K562 (cell line): Measurements from ENCODE around the gene SCP2. TPM values are rescaled to one million over a fixed set of nuclear protein-coding genes. Genes with fewer than 3 reads are reported as not detected.

ENCODE experiments used
- ATAC-seq: fragments of 200-7000 bp; cut with Tn5 transposase; 3 replicates; pipeline ENCODE4 v1.9.1; 2020; ENCODE audit warnings: moderate library complexity
- BruUV-seq: library from RNA; stranded (reverse); fragments of 400-500 nt; replicated peaks from 2 replicates; lab custom pipeline; 2021; lab: Mats Ljungman, UMichigan
- CTCF ChIA-PET: fragments of 300-600 bp; formaldehyde crosslinking; extraction: SDS; loops from one replicate; lab custom pipeline; 2021; ENCODE audit warnings: low intra/inter-chr PET ratio; lab: Yijun Ruan, JAX
- POLR2A ChIA-PET: fragments of 300-600, 350-650 bp; sonication (Branson Sonifier 250); formaldehyde crosslinking; extraction: SDS; loops from one replicate; lab custom pipeline; 2021; ENCODE audit warnings: antibody characterized with exemption, inconsistent platforms; lab: Yijun Ruan, JAX
- DNase-seq, 4 experiments: peaks; one replicate each; pipeline versions ENCODE4 v3.0.0 to v3.0.0-alpha.2; 2011 to 2018; ENCODE audit warnings: low spot score in 3 of 4, mixed read lengths in 3 of 4; ENCODE audit errors: extremely low read depth in 1 of 4
- FAIRE-seq: peaks from 2 replicates; lab custom pipeline; 2011; peaks lifted over from hg19 to GRCh38; lab: Jason Lieb, UNC
- H2AFZ ChIP-seq: 2 replicates; pipeline ENCODE4 v1.6.0; 2011; ENCODE audit warnings: low read depth, low read length, control low read depth, inconsistent platforms
- H3K27ac ChIP-seq: fragments of 200-600 bp; 3 replicates; pipeline ENCODE4 v1.8.0; 2011; ENCODE audit warnings: low read depth, mild to moderate bottlenecking, control low read depth, inconsistent platforms, low read length, moderate library complexity, mixed read lengths; ENCODE audit errors: extremely low read depth
- H3K27me3 ChIP-seq, 2 experiments: fragments of 300-600 bp in 1 of 2; 2 replicates in 1 of 2; 3 replicates in 1 of 2; pipeline versions ENCODE4 v1.6.0 to v1.8.0; 2011; ENCODE audit warnings: inconsistent platforms in 2 of 2, low read length in 2 of 2, mild to moderate bottlenecking in 1 of 2, mixed read lengths in 1 of 2, moderate library complexity in 1 of 2; ENCODE audit not compliant: control insufficient read depth in 2 of 2, insufficient read depth in 2 of 2
- H3K36me3 ChIP-seq: fragments of 300-600 bp; 3 replicates; pipeline ENCODE4 v1.8.0; 2011; ENCODE audit warnings: mild to moderate bottlenecking, low read length, inconsistent platforms; ENCODE audit not compliant: control insufficient read depth, insufficient read depth
- H3K4me1 ChIP-seq, 2 experiments: fragments of 200-600 bp in 1 of 2; replicated peaks in 1 of 2; 2 replicates in 1 of 2; 3 replicates in 1 of 2; pipeline versions ENCODE4 v1.5.1 to v1.8.0; 2011; ENCODE audit warnings: inconsistent platforms in 2 of 2, low read length in 2 of 2, mild to moderate bottlenecking in 1 of 2, mixed read lengths in 1 of 2, moderate library complexity in 1 of 2; ENCODE audit not compliant: control insufficient read depth in 2 of 2, insufficient read depth in 2 of 2
- H3K4me2 ChIP-seq: 2 replicates; pipeline ENCODE4 v1.6.1; 2011; ENCODE audit warnings: low read length, control low read depth, inconsistent platforms, mixed read lengths; ENCODE audit not compliant: insufficient read depth
- H3K4me3 ChIP-seq: fragments of 200-600 bp; sonication (generic), shearing (Covaris generic); 2 replicates; pipeline ENCODE4 v1.5.1; 2016; ENCODE audit warnings: control low read depth, inconsistent platforms
- H3K79me2 ChIP-seq: fragments of 200-600 bp; 3 replicates; pipeline ENCODE4 v1.8.0; 2011; ENCODE audit warnings: low read length, inconsistent platforms; ENCODE audit not compliant: control insufficient read depth, insufficient read depth
- H3K9ac ChIP-seq, 2 experiments: 2 replicates each; pipeline versions ENCODE4 v1.6.0 to v1.6.1; 2011; ENCODE audit warnings: low read depth in 2 of 2, low read length in 2 of 2, control low read depth in 1 of 2, inconsistent platforms in 1 of 2, mild to moderate bottlenecking in 1 of 2, mixed read lengths in 1 of 2; ENCODE audit not compliant: insufficient read depth in 1 of 2
- H3K9me1 ChIP-seq: one replicate; pipeline ENCODE4 v1.6.0; 2011; ENCODE audit warnings: inconsistent platforms, mild to moderate bottlenecking, low read length, moderate library complexity; ENCODE audit not compliant: control insufficient read depth, insufficient read depth
- H3K9me3 ChIP-seq: replicated peaks from 2 replicates; pipeline ENCODE4 v1.5.1; 2011; ENCODE audit warnings: low read depth, low read length, inconsistent platforms; ENCODE audit not compliant: control insufficient read depth, insufficient read depth
- H4K20me1 ChIP-seq: replicated peaks from 2 replicates; pipeline ENCODE4 v1.6.1; 2011; ENCODE audit warnings: low read length, inconsistent platforms, mixed read lengths; ENCODE audit not compliant: control insufficient read depth, insufficient read depth
- ETS2 ChIP-seq: IDR thresholded peaks from 2 replicates; pipeline ENCODE4 v1.6.1; 2016; ENCODE audit warnings: borderline replicate concordance, missing genetic modification characterization, mild to moderate bottlenecking, moderate library complexity, missing compliant biosample characterization; ENCODE audit not compliant: poor library complexity, severe bottlenecking
- FOXA1 ChIP-seq: fragments of 450-650 bp; IDR thresholded peaks from 2 replicates; pipeline ENCODE4 v1.6.1; 2016; ENCODE audit warnings: mild to moderate bottlenecking, borderline replicate concordance
- FOXJ3 ChIP-seq: sonication (generic); formaldehyde crosslinking; IDR thresholded peaks from 2 replicates; pipeline ENCODE4 v1.4.0; 2020; ENCODE audit warnings: mild to moderate bottlenecking, missing genetic modification reagents
- KAT7 ChIP-seq: sonication (generic); formaldehyde crosslinking; IDR thresholded peaks from 2 replicates; pipeline ENCODE4 v1.8.0; 2022; ENCODE audit warnings: missing genetic modification reagents, mild to moderate bottlenecking, borderline replicate concordance
- KDM1A ChIP-seq, 2 experiments: fragments of 450-650 bp; IDR thresholded peaks; 2 replicates each; pipeline ENCODE4 v1.6.1; 2016; ENCODE audit warnings: mild to moderate bottlenecking in 2 of 2
- RBM34 ChIP-seq: fragments of 200-400 bp; formaldehyde crosslinking; IDR thresholded peaks from 2 replicates; pipeline ENCODE4 v1.6.1; 2018; ENCODE audit warnings: low read length, borderline replicate concordance; ENCODE audit not compliant: insufficient read depth
- ZBTB7A ChIP-seq: IDR thresholded peaks from 2 replicates; pipeline ENCODE4 v1.6.1; 2011; ENCODE audit warnings: low read depth, mild to moderate bottlenecking, low read length, moderate library complexity, borderline replicate concordance; ENCODE audit not compliant: control insufficient read depth
- ZNF408 ChIP-seq: fragments of 250-450 bp; sonication (Bioruptor Pico); IDR thresholded peaks from 2 replicates; pipeline ENCODE4 v1.4.0; 2020; ENCODE audit warnings: low read depth, mild to moderate bottlenecking, moderate library complexity
- WGBS: fragments of 100-300 bp; shearing (Covaris generic); methylation state at CpG from one replicate; pipeline ENCODE4 v1.1.6; 2016; ENCODE audit warnings: low coverage, mixed read lengths; ENCODE audit not compliant: insufficient coverage; ENCODE audit errors: missing lambda C conversion rate; 5-methylcytosine and 5-hydroxymethylcytosine counted together
- in situ Hi-C: fragments of 300-500 bp; cut with MboI; formaldehyde crosslinking; loops from 4 replicates; pipeline ENCODE4 v1.15.0; 2018; ENCODE audit warnings: inconsistent platforms, mixed read lengths
- intact Hi-C: fragments of 100-400 bp; cut with micrococcal nuclease; formaldehyde crosslinking; loops from 2 replicates; pipeline ENCODE4 v1.14.2; 2022
- polyA plus RNA-seq, 8 experiments: library from polyadenylated mRNA; depleted of rRNA in 4 of 8; stranded (reverse) in 5 of 8; unstranded in 3 of 8; fragments of >200 nt; fragmentation: Nextera tagmentation in 2 of 8; fragmentation: Illumina TruSeq in 1 of 8; extraction: Ambion mirVana in 2 of 8; extraction: Trizol in 1 of 8; gene quantifications; 2 replicates each; pipeline versions ENCODE4 v1.2.1 to v1.2.3, GENCODE V29; 2011 to 2014; ENCODE audit warnings: inconsistent platforms in 1 of 8, missing spikeins in 1 of 8
- total RNA-seq, 7 experiments: library from RNA; depleted of rRNA in 6 of 7; stranded (reverse); fragments of >200 nt in 6 of 7; fragmentation: Illumina TruSeq in 2 of 7; extraction: Trizol in 2 of 7; gene quantifications; 2 replicates each; pipeline versions ENCODE4 v1.2.1 to v1.2.3, GENCODE V29; 2011 to 2021; ENCODE audit warnings: low replicate concordance in 1 of 7
- TF ChIP-seq, protein P1 (sequence below): fragments of 450-650 bp; IDR thresholded peaks from one replicate; pipeline ENCODE4 v1.6.1; 2018; ENCODE audit warnings: mild to moderate bottlenecking, moderate library complexity; ENCODE audit not compliant: partially characterized antibody
- TF ChIP-seq, protein P2 (sequence below), 2 experiments: fragments of 450-650 bp in 1 of 2; sonication (generic) in 1 of 2; formaldehyde crosslinking in 1 of 2; IDR thresholded peaks in 1 of 2; conservative IDR thresholded peaks in 1 of 2; 2 replicates each; pipeline versions ENCODE4 v1.6.1 to v1.8.1; 2016 to 2023; ENCODE audit warnings: mild to moderate bottlenecking in 2 of 2, moderate library complexity in 2 of 2, inconsistent platforms in 1 of 2, missing genetic modification reagents in 1 of 2
- TF ChIP-seq, protein P3 (sequence below): fragments of 450-650 bp; IDR thresholded peaks from 2 replicates; pipeline ENCODE4 v1.6.1; 2016; ENCODE audit warnings: mild to moderate bottlenecking
- TF ChIP-seq, protein P4 (sequence below): fragments of 450-650 bp; IDR thresholded peaks from 2 replicates; pipeline ENCODE4 v1.6.1; 2016; ENCODE audit warnings: borderline replicate concordance

SCP2 gene
- total and polyA plus RNA-seq, 9 of the 15 experiments (the other 6 are each of a cell fraction or from before 2014, with no cell fraction given), result 63.8 to 258 (median 106) TPM

DNA sequence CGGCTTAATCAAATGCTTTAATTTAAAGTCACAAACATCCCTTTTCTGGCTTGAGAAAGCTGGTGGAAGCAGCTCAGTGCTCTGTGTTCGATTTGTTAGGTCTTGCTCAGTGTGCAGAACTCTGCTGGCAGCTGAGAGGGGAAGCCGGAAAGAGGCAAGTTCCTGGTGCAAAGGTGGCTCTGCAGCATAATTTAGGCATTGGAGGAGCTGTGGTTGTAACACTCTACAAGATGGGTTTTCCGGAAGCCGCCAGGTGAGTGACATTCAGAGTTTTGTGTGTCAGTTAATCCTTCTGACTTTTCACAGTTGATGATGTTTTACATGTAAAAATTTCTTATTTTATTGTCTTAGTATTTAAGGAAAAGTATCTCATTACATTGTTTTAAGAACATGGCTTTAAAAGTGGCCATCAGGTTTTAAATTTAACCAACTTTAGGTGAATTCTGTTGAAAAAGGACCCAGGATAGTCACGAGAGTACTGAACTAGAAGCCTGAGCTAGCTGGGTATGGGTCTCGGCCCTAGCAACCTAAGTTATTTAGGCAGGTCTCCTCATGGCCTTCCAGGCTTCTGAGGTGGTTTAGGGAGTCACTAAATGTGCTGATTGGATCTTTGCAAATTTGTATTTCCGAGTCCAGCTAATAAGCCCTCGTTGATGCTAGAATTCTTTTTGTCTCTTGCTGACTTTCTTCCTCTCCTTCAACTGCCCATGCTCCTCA lies 87.9 kb downstream of the SCP2 start:
- Histone ChIP-seq H3K9me1 (no peaks in the 10 kb centered on the region), H3K9me3 (no peaks in the 10 kb centered on the region), H3K4me3 (peak overlapping the region; percentile 53), H3K4me1 (peaks cover 0 to 10% of the 10 kb centered on the region in 2 experiments; a peak in 3 of 5 replicates), H4K20me1 (no peaks in the 10 kb centered on the region), H3K36me3 (no peaks in the 10 kb centered on the region), H3K4me2 (peak overlapping the region; percentile 86), H2AFZ (peak overlapping the region; percentile 93), H3K79me2 (peaks cover 22% of the 10 kb centered on the region), H3K27ac (peak overlapping the region; percentile 47), H3K27me3 (no peaks in the 10 kb centered on the region), H3K9ac (peak overlapping the region; percentile 72 to 83)
- intact Hi-C loops (no loop called here), in situ Hi-C loops (no loop called here)
- peak; percentile 93 for FAIRE-seq
- BruUV-seq, result TSS peak; percentile 60
- peak; percentile 84 to 93 (median 86) for DNase-seq
- WGBS, result 1% methylated on average over 9 of the region's 9 CpGs
- ATAC-seq, result peak; percentile 95
- ChIA-PET POLR2A (interaction anchor here (0.6 to 1.7 kb wide), 7 partner anchors 11 to 152 kb away, joined by 3 to 5 read pairs (median 3); no protein-coding TSS in a partner anchor), CTCF (no interaction called here)
- TF ChIP-seq RBM34 (no peak), ETS2 (tag) (no peak), ZNF408 (no peak), KDM1A (IDR thresholded peaks at IDR 0.05) (no peak), FOXJ3 (CRISPR knock-in tag) (no peak), KAT7 (CRISPR knock-in tag) (no peak), FOXA1 (no peak), ZBTB7A (no peak)
- TF ChIP-seq, protein P1, sequence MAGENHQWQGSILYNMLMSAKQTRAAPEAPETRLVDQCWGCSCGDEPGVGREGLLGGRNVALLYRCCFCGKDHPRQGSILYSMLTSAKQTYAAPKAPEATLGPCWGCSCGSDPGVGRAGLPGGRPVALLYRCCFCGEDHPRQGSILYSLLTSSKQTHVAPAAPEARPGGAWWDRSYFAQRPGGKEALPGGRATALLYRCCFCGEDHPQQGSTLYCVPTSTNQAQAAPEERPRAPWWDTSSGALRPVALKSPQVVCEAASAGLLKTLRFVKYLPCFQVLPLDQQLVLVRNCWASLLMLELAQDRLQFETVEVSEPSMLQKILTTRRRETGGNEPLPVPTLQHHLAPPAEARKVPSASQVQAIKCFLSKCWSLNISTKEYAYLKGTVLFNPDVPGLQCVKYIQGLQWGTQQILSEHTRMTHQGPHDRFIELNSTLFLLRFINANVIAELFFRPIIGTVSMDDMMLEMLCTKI, result no peak
- TF ChIP-seq, protein P2, sequence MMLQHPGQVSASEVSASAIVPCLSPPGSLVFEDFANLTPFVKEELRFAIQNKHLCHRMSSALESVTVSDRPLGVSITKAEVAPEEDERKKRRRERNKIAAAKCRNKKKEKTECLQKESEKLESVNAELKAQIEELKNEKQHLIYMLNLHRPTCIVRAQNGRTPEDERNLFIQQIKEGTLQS (IDR thresholded peaks at IDR 0.05), result no peak
- TF ChIP-seq, protein P2 (CRISPR knock-in tag; conservative IDR thresholded peaks at IDR 0.05), result no peak
- TF ChIP-seq, protein P3, sequence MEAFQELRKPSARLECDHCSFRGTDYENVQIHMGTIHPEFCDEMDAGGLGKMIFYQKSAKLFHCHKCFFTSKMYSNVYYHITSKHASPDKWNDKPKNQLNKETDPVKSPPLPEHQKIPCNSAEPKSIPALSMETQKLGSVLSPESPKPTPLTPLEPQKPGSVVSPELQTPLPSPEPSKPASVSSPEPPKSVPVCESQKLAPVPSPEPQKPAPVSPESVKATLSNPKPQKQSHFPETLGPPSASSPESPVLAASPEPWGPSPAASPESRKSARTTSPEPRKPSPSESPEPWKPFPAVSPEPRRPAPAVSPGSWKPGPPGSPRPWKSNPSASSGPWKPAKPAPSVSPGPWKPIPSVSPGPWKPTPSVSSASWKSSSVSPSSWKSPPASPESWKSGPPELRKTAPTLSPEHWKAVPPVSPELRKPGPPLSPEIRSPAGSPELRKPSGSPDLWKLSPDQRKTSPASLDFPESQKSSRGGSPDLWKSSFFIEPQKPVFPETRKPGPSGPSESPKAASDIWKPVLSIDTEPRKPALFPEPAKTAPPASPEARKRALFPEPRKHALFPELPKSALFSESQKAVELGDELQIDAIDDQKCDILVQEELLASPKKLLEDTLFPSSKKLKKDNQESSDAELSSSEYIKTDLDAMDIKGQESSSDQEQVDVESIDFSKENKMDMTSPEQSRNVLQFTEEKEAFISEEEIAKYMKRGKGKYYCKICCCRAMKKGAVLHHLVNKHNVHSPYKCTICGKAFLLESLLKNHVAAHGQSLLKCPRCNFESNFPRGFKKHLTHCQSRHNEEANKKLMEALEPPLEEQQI, result no peak
- TF ChIP-seq, protein P4, sequence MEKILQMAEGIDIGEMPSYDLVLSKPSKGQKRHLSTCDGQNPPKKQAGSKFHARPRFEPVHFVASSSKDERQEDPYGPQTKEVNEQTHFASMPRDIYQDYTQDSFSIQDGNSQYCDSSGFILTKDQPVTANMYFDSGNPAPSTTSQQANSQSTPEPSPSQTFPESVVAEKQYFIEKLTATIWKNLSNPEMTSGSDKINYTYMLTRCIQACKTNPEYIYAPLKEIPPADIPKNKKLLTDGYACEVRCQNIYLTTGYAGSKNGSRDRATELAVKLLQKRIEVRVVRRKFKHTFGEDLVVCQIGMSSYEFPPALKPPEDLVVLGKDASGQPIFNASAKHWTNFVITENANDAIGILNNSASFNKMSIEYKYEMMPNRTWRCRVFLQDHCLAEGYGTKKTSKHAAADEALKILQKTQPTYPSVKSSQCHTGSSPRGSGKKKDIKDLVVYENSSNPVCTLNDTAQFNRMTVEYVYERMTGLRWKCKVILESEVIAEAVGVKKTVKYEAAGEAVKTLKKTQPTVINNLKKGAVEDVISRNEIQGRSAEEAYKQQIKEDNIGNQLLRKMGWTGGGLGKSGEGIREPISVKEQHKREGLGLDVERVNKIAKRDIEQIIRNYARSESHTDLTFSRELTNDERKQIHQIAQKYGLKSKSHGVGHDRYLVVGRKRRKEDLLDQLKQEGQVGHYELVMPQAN, result no peak
